GM10248 (cell line): ENCODE measurements around the gene EGFLAM.

Experiments
- CTCF ChIA-PET: fragments of 300-600 bp; sonication (Branson Sonifier 250); formaldehyde crosslinking; extraction: SDS; loops from one replicate; lab custom pipeline; 2021; ENCODE audit warnings: antibody characterized with exemption; lab: Yijun Ruan, JAX
- POLR2A ChIA-PET: fragments of 350-650 bp; sonication (Branson Sonifier 250); formaldehyde crosslinking; extraction: SDS; loops from one replicate; lab custom pipeline; 2020; ENCODE audit warnings: antibody characterized with exemption; lab: Yijun Ruan, JAX
- DNase-seq: peaks from one replicate; pipeline ENCODE4 v3.0.0; 2012; ENCODE audit errors: extremely low spot score
- CTCF ChIP-seq: IDR thresholded peaks from 2 replicates; pipeline ENCODE4 v1.5.1; 2012; ENCODE audit warnings: mild to moderate bottlenecking, low read depth; ENCODE audit errors: extremely low read depth, missing control alignments, control extremely low read depth

EGFLAM gene

DNA sequence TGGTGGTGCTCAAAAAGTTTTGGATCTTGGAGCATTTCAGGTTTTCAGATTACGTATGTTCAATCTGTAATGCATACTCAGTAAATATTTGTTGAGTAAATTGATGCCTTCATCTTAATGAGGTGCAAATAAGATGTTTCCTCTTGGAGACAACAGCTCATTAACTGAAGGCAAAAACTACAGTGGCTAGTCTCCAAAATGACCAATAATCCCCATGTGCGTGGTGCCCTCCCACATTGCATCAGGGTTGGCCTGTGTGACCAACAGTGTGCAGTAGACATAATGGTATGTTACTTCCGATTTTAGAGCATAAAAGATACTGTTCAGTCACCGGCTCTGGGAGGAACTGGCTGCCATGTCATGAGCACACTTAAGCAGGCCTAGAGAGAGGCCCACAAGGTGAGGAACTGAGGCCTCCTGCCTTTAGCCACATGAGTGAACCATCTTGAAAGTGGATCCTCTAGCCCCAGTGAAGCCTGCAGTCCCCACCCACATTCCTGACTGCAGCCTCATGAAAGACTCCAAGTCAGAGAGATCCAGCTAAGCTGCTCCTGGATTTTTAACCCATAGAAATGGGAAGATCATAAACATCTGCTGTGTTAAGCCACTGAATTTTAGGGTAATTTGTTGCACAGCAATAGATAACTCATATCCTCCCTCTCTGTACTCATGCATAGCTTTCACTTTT, 242.4 kb downstream of the EGFLAM start:
- POLR2A ChIA-PET: no interaction called here
- no peak for TF ChIP-seq CTCF
- no peak for DNase-seq
- CTCF ChIA-PET: no interaction called here

DNA sequence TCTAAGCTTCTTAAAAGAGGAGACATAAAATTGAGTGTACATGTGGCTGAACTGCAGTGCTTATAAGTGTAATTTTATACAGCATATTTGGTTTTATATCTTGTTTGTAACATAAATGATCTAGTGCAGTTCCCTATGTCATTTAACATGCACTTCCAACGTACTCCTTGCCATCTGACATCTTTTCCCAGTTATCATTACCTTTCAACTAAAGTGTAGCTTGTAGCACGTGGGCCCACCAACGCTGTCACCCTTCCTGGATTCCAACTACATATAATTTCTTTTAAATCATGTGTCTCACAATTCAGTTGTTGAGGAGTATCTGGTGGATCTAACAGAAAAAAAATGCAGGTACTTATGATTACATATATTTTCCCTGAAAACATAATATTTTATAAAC, 247.9 kb downstream of the EGFLAM start:
- ChIA-PET POLR2A (no interaction called here), CTCF (interaction anchor here (1.0 kb wide), 1 partner anchor 65 kb away, joined by 5 read pairs; no protein-coding TSS in a partner anchor)
- no peak for DNase-seq
- no peak for TF ChIP-seq CTCF

DNA sequence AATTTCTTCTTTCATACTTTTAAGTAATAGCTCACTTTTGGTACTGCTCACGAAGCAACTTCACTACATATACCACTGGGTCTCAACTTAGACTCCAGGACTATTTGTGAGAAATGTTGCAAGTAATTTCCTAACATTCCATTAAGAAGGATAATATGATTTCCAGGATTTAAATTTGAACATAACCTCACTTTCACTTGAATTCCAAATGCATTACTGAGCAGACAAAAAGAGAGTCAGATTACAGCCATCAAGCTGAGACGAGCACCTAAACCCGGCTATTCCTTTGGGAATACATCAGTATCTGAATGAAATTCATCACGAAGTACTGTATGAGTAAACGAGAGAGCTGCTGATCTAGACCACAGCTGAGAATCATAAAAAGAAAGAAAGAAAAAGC, 250.8 kb downstream of the EGFLAM start:
- ChIA-PET CTCF (interaction anchor here (0.9 to 2.8 kb wide), 2 partner anchors 14 to 68 kb away, joined by 3 to 7 read pairs; no protein-coding TSS in a partner anchor), POLR2A (no interaction called here)
- DNase-seq: no peak
- TF ChIP-seq CTCF: no peak
